Memory B cell (primary cell): ENCODE results near the gene FCHSD2.
A peak's percentile ranks its signal among the peaks of the same experiment; 100 is the strongest.

ENCODE experiments used
- ATAC-seq: fragments of 150-1000 bp; cut with Tn5 transposase; 2 replicates; pipeline ENCODE4 v1.10.0; 2021; ENCODE audit warnings: low read depth, mild to moderate bottlenecking, moderate library complexity
- DNase-seq, 2 donors: peaks; one replicate each; pipeline ENCODE4 v3.0.0; 2022; ENCODE audit warnings: low spot score in 2 of 2
- H3K27ac Mint-ChIP-seq: one replicate; pipeline ENCODE4 v1.8.0; 2022; ENCODE audit warnings: mild to moderate bottlenecking, moderate library complexity, mixed read lengths
- H3K27me3 Mint-ChIP-seq: one replicate; pipeline ENCODE4 v1.8.0; 2022; ENCODE audit warnings: mixed read lengths
- H3K36me3 Mint-ChIP-seq: one replicate; pipeline ENCODE4 v1.8.0; 2022; ENCODE audit warnings: mild to moderate bottlenecking, mixed read lengths
- H3K4me1 Mint-ChIP-seq: one replicate; pipeline ENCODE4 v1.8.0; 2022; ENCODE audit warnings: mixed read lengths
- H3K4me3 Mint-ChIP-seq: one replicate; pipeline ENCODE4 v1.8.0; 2022; ENCODE audit warnings: mild to moderate bottlenecking, moderate library complexity, mixed read lengths
- H3K9me3 Mint-ChIP-seq: one replicate; pipeline ENCODE4 v1.8.0; 2022; ENCODE audit warnings: mixed read lengths

FCHSD2 gene

DNA sequence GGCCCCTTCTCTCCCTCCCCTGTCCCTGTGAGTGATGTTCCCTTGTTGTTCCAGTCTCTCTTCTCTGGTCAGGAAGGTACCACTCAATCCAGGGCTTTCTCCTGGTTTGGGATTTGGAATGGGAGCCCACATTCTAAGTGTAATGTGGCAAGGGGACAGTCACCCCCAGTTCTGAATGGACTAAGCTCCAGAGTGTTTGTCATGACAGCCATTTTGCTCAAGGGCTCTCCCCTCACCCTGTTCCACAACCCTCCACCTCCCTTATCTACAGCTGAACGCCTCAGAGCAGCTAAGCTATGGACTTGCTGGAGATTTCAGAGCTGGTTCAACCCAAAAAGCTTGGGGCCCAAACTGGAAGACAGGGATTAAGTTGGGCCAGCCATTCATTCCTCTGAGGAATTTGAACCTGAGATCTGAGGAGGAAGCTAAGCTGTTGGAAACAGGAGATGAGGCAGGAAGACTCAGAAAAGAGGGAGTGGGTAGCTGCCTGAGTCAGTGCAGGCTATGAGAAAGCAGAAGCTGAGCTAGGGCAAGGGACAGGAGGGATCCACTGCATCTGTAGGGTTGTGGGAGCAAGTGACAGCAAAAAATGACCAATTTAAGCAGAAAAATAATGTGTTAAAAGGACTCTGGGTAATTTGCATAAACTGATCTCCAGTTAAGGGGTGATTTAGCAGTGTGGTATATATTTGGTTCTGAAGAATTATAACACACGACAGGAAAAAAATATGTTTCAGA, 22.9 kb upstream of the FCHSD2 start:
- ATAC-seq (peak; percentile 50), DNase-seq (no peak)
- Mint-ChIP-seq H3K27me3 (no peaks in the 10 kb centered on the region), H3K9me3 (no peaks in the 10 kb centered on the region), H3K4me3 (peak overlapping the region; percentile 22), H3K36me3 (no peaks in the 10 kb centered on the region), H3K4me1 (peaks cover 50% of the 10 kb centered on the region), H3K27ac (no peak overlapping the region)

DNA sequence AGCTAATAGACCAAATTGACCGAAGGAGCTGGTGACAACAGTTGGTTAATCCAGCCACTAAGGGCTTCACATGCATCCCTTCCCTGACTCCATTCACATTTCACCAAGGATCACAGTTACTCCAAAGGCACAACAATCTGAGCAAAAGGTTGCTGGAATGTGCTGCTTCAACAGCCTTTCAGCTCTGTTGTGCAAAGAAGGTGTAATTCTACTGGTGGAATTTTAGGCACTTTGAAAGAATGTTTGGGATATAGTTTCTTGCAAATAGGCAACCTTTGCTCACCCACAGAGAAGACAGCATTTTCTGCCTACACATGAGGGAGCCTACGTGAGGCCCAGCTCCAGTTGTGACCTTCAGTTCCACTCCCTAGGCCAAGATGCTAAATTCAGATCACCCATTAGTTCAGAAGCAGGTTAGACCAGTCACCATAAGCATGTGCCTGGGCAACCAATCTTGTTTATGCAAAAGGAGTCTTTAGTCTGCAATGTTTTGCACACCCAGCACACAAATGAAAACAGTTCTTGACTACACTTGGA, 21.6 kb upstream of the FCHSD2 start:
- Mint-ChIP-seq H3K4me1 (peaks cover 52% of the 10 kb centered on the region), H3K9me3 (no peaks in the 10 kb centered on the region), H3K36me3 (no peaks in the 10 kb centered on the region), H3K4me3 (no peak overlapping the region), H3K27me3 (no peaks in the 10 kb centered on the region), H3K27ac (no peak overlapping the region)
- no peak for DNase-seq
- ATAC-seq: no peak

DNA sequence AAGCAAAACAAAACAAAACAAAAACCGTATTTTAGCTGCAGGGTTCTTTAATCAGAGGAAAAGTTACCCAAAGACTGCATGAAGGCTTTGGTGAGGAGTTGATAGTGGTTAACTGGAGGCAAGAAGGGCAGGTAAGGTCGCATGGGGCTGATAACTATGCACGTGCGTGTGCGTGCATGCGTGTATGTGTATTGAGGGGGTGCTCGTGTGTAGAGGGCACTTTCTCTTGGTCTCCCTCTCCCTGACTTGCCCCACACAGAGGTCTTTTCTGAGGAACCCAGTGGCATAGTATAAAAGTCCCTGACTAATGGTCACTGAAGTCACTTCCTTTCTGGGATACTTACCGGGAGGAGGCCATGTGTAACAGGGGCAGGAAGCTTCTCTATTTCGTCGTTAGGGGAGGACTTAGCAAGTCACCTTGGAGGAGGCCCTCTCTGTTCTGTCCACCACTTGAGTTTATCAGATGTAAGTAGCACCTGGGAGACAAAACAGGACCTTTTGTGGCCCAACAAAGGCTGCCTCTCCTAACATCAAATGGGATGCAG, 20.1 kb upstream of the FCHSD2 start:
- DNase-seq (no peak), ATAC-seq (no peak)
- Mint-ChIP-seq H3K36me3 (no peaks in the 10 kb centered on the region), H3K27me3 (no peaks in the 10 kb centered on the region), H3K4me1 (peaks cover 60% of the 10 kb centered on the region), H3K9me3 (no peaks in the 10 kb centered on the region), H3K27ac (peak overlapping the region; percentile 35), H3K4me3 (no peak overlapping the region)

DNA sequence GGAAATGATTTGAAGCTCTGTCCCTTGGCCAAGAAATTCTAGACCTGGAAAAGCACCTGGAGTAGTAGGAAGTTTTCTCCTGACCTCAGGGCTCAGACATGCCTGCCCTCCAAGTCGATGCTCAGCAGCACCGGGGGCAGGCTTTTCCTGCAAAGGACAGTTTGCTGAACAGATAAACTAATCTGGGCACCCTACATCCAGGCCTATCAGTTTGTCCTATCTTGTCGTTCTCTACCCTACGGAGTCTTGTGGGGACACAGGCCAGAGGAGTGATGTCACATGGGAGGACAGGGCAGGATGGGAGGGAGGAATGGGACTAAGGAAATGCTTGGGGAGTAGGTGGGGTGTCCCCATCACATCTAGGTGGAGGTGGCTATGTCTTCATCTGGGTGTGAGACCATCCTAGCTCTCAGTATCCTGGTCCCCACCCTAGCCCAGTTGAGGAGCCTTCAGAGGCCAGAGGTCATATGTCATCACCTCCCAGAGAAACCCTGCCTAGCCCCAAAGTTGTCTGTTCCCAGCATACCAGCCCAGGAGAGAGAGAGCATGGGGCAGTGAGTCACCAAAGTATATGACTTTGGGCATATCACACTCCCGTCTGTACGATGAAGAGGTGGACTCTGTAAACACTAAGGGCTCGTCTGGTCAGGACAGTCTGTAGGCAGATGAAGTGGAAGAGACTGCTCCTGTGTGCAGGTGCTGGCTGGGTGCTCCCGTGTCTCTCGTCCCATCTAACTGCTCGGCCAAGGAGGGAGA, 18.1 kb upstream of the FCHSD2 start:
- peaks cover 67% of the 10 kb centered on the region for H3K4me1 Mint-ChIP-seq
- no peaks in the 10 kb centered on the region for H3K36me3 Mint-ChIP-seq
- DNase-seq: no peak
- ATAC-seq: no peak
- H3K27ac Mint-ChIP-seq: peak overlapping the region; percentile 89
- no peaks in the 10 kb centered on the region for H3K27me3 Mint-ChIP-seq
- H3K4me3 Mint-ChIP-seq: no peak overlapping the region
- H3K9me3 Mint-ChIP-seq: no peaks in the 10 kb centered on the region

DNA sequence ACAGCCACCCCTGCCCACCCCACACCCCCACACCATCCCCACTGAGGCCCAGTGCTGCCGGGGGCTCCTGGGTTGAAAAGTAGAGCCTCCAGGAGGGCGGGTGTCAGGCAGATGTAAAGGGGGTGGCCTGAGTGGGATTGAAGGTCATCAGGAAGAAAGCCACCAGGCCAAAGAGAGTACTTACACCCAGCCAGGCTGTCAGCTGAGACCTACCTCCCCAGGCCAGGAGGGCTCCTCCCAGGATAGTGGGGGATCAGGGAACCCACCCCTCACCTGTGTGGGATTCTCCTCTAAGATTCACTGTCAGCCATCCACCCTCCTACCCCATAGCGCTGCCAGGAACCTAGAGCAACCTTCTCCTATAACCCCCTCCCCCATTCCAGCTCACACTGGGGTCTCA, 17.2 kb upstream of the FCHSD2 start:
- ATAC-seq: no peak
- Mint-ChIP-seq H3K27ac (peak overlapping the region; percentile 89), H3K36me3 (no peaks in the 10 kb centered on the region), H3K9me3 (no peaks in the 10 kb centered on the region), H3K4me3 (no peak overlapping the region), H3K4me1 (peaks cover 67% of the 10 kb centered on the region), H3K27me3 (no peaks in the 10 kb centered on the region)
- DNase-seq: no peak

DNA sequence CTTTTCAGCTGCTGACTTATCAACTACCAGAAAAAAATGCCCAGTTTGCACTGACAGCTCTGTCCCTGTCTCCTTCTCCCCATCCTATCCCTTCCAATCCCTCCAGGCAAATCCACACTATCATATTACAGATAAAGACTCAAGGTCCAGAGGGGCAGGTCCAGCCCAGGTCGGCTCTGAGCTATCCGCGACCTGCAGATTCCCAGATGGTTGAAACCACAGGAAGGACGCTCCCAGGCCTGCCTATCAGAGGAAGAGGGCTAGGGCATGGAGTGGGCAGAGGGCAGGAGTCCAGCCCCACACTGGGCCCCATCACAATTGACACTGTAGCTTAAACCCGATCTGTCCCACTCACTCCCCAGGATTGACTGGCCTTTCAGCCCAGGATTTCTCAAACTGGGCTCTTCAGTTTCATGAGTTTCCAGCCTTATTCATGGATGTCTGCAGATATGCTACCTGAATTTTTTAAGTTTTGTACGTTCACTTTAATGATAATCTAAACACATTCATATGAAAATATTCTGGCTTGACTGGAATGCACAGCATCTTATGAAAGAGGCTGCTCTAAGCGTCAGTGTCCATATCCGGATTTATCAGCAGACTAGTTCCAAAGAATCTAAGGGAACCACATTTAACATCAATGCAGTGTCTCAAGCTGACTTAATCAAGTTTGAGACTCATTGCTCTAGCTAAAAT, 16.4 kb upstream of the FCHSD2 start:
- DNase-seq (no peak), ATAC-seq (no peak)
- Mint-ChIP-seq H3K27me3 (no peaks in the 10 kb centered on the region), H3K36me3 (no peaks in the 10 kb centered on the region), H3K27ac (peak overlapping the region; percentile 89), H3K9me3 (no peaks in the 10 kb centered on the region), H3K4me1 (peaks cover 66% of the 10 kb centered on the region), H3K4me3 (peak overlapping the region; percentile 58)

DNA sequence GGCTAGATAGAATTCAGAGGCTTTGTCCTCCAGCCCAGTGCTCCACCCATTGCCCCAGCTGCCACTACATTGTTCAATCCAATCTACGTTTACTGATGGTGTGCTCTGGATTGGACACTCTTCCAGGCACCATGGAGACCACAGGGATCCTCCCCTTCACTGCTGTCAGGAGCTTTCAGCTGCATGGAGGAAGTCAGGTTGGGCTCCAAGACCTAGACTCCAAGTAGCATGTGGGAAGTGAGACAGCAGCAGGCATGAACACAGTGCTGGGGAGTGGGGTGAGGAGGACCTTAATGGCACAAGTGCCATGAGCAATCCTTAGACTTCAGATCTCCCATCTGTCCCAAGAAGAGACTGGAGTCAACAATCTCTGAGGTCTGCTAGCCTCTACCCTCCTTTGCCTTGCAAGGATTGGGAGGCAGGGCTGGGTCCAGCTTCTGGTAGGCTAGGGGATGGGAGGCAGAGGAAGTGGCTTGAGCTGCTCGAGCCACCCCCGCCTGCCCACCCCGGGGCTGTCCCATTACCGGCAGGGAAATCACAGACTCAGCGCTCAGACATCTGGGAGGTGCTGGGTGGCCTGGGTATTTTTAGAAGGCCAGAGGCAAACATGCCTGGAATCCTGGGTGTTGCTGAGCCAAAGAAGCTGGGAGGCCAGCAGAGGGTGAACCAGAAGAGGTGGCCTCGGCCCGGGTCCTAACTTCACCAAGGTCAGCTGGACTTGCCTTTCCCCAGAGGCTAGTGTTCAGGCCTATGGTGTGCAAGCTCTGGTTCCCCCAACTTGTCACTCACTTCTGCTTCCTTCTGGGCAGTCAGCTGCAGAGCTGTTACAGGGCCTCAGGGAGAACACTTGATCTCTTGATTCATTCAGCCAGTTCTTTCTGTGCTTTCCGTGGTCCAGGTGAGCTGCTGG, 15.2 kb upstream of the FCHSD2 start:
- no peak for DNase-seq
- Mint-ChIP-seq H3K4me3 (peak overlapping the region; percentile 58), H3K9me3 (no peaks in the 10 kb centered on the region), H3K4me1 (peaks cover 68% of the 10 kb centered on the region), H3K27me3 (no peaks in the 10 kb centered on the region), H3K27ac (peak overlapping the region; percentile 89), H3K36me3 (no peaks in the 10 kb centered on the region)
- ATAC-seq: peak; percentile 23

DNA sequence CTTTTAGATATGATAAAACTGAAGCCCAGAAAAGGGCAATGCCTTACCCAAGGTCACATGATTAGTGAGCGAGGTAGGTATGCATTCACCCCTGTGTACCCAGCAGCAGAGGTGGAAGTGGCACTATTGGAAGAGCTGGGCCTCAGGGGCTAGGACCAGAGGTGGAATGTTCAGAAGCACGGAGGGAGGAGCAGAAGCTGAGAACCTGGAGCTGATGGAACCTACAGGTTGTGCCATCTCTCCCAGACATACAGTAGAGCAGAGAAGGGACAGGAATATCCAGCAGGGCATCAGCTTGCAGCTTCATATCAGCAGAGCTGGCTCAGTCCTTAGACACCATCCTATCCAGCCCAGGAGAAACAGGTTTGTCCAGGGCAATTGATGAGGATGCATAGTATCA, 14.6 kb upstream of the FCHSD2 start:
- Mint-ChIP-seq H3K27ac (peak overlapping the region; percentile 89), H3K9me3 (no peaks in the 10 kb centered on the region), H3K36me3 (no peaks in the 10 kb centered on the region), H3K27me3 (no peaks in the 10 kb centered on the region), H3K4me3 (peak overlapping the region; percentile 22), H3K4me1 (peaks cover 72% of the 10 kb centered on the region)
- DNase-seq (no peak), ATAC-seq (no peak)

DNA sequence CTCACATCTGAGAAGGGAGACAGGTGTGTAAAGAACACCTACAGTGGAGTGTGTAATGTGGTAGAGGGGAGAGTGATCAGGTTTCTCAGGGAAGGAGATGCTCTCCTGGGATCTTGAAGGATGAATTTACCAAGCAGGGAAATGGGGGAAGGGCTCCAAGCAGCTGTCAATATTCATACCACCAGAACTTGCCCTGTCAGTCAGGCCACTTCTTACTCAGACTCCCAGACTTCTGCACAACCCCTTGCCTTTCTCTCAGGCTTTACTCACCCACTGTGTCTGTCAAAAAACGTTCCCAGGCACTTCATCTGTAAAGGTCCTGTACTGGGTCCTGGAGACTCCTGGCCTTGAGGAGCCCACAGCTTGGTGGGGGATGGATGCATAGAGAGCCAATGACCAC, 14.0 kb upstream of the FCHSD2 start:
- no peak for DNase-seq
- peaks cover 2% of the 10 kb centered on the region for H3K36me3 Mint-ChIP-seq
- peak overlapping the region; percentile 89 for H3K27ac Mint-ChIP-seq
- H3K4me1 Mint-ChIP-seq: peaks cover 76% of the 10 kb centered on the region
- no peaks in the 10 kb centered on the region for H3K27me3 Mint-ChIP-seq
- H3K4me3 Mint-ChIP-seq: peak overlapping the region; percentile 22
- no peak for ATAC-seq
- no peaks in the 10 kb centered on the region for H3K9me3 Mint-ChIP-seq

DNA sequence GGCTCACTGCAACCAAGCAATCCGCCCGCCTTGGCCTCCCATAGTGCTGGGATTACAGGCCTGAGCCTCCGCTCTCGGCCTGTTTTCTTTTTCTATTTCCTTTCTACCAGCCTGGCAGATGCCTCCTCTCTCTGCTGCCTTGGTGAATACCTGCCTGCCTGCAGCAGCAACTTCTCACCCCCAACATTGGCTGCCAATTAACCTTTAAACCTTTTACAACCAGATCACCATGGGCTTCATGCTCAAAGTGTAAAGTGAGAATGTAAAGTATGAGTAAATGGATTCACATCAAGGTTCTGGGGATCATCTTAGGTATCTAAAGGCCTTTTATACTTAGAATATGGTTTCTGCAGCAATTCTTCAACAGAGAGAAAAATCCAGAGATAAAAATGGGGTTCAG, 13.0 kb upstream of the FCHSD2 start:
- Mint-ChIP-seq H3K9me3 (no peaks in the 10 kb centered on the region), H3K27me3 (no peaks in the 10 kb centered on the region), H3K4me3 (peak overlapping the region; percentile 9), H3K27ac (peak overlapping the region; percentile 89), H3K4me1 (peaks cover 82% of the 10 kb centered on the region), H3K36me3 (peaks cover 2% of the 10 kb centered on the region)
- no peak for ATAC-seq
- no peak for DNase-seq

DNA sequence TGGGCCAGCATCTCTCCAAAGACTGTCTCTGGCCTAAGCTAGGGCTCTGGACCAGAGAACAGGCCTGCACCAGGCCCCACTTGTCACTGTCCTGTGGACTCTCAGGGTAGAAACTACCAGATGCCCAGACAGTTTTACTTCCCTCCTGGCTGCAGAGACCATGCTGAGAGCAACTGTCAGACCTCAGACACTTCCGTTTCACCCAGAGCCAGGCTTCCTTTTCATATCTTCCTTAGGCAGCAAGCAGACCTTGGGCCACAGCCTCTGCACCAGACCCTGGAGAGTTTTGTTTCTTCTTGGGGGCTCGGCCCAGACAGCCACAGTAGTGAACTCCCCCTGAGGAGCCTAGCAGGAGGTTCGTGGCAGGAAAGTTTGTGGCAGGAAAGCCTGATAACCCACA, 12.1 kb upstream of the FCHSD2 start:
- peaks cover 80% of the 10 kb centered on the region for H3K4me1 Mint-ChIP-seq
- peaks cover 2% of the 10 kb centered on the region for H3K36me3 Mint-ChIP-seq
- peak; percentile 53 to 56 for DNase-seq
- peaks cover 1% of the 10 kb centered on the region for H3K9me3 Mint-ChIP-seq
- ATAC-seq: peak; percentile 44
- H3K27ac Mint-ChIP-seq: peak overlapping the region; percentile 89
- H3K4me3 Mint-ChIP-seq: peak overlapping the region; percentile 54
- no peaks in the 10 kb centered on the region for H3K27me3 Mint-ChIP-seq

DNA sequence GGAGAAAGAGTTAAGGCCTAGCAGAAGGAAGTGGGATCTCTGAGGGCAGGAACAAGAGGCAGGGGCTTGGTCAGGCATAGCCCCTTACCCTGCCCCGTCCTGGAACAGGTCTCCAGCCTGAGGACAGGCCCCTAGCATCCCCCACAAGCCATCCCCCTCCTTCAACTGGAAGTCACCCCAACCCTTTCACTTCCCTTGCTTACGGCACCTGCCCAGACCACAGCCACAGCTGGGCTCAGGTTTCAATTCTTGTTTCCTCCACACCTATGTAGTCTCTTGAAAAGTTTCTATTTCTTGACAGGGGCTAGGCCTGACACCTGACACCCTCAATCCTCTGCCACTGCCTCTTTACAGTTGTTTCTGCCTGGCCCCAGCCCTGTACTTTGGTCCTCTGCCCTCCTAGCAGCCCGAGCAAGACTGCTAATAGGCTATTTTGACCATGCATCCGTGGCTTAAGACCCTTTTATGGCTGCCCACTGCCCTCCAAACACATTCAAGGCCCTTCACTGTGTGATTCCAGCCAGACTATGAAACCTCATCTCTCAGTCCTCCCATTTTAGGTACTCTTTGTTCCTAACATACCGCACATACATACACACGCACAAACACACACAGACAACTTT, 10.9 kb upstream of the FCHSD2 start:
- DNase-seq: peak; percentile 61 to 83
- peak overlapping the region; percentile 89 for H3K27ac Mint-ChIP-seq

More for the DNA sequence above, 10.9 kb upstream of the FCHSD2 start:
- Mint-ChIP-seq H3K27me3 (no peaks in the 10 kb centered on the region), H3K4me3 (peak overlapping the region; percentile 28), H3K4me1 (peaks cover 72% of the 10 kb centered on the region), H3K9me3 (peaks cover 1% of the 10 kb centered on the region), H3K36me3 (peaks cover 2% of the 10 kb centered on the region)
- peak; percentile 82 for ATAC-seq
